ENCODE results near the gene SMIM33. TPM values are rescaled to one million over a fixed set of nuclear protein-coding genes. Genes with fewer than 3 reads are reported as not detected.

SMIM33 gene
- total and polyA plus RNA-seq, 10 of the 15 experiments (the other 5 are each of a cell fraction or from before 2014, with no cell fraction given), result 0.03 to 0.25 (median 0.07) TPM; not detected in 4

- TF ChIP-seq ZBTB4 (CRISPR knock-in tag; IDR thresholded peaks at IDR 0.05), result no peak
- no peak; the same call in 1 of the 2 replicates for TF ChIP-seq EED (IDR thresholded peaks at IDR 0.05; ENCODE audit: low read depth)
- TF ChIP-seq LARP7 (IDR thresholded peaks at IDR 0.05), result peak; percentile 98
- no peak for TF ChIP-seq SPI1 (IDR thresholded peaks at IDR 0.05; ENCODE audit: borderline replicate concordance, insufficient read depth, low read depth, low read length)
- TF ChIP-seq ZNF384 (IDR thresholded peaks at IDR 0.05; ENCODE audit: borderline replicate concordance, low read depth, low read length), result no peak
- no peak for TF ChIP-seq PKNOX1 (IDR thresholded peaks at IDR 0.05)
- no peak for TF ChIP-seq CBFB (IDR thresholded peaks at IDR 0.05; ENCODE audit: low read depth)
- TF ChIP-seq WRNIP1 (IDR thresholded peaks at IDR 0.05; ENCODE audit: borderline replicate concordance, low read depth, low read length), result no peak
- no peak for TF ChIP-seq MTA3 (IDR thresholded peaks at IDR 0.05; ENCODE audit: borderline replicate concordance, low read length)
- peak; percentile 81 for TF ChIP-seq NR2F1 (conservative IDR thresholded peaks at IDR 0.05)
- TF ChIP-seq CHD4 (IDR thresholded peaks at IDR 0.05), result no peak
- TF ChIP-seq KDM1A (IDR thresholded peaks at IDR 0.05; ENCODE audit: borderline replicate concordance), result no peak
- TF ChIP-seq DPF2 (IDR thresholded peaks at IDR 0.05), result peak; percentile 84
- peak; percentile 94; the same call in 1 of the 2 replicates for TF ChIP-seq RB1 (IDR thresholded peaks at IDR 0.05; ENCODE audit: borderline replicate concordance)
- no peak for TF ChIP-seq FOXK2 (IDR thresholded peaks at IDR 0.05)
- peak; percentile 83; the same call in 1 of the 2 replicates for TF ChIP-seq ZNF592 (IDR thresholded peaks at IDR 0.05)
- TF ChIP-seq CHD1 (IDR thresholded peaks at IDR 0.05; ENCODE audit: low read depth, low read length), result 0 out of 2 replicates have a peak, but pooled peaks have one; percentile 29
- no peak for TF ChIP-seq ESRRA (IDR thresholded peaks at IDR 0.05; ENCODE audit: low read length)
- TF ChIP-seq CBX5 (IDR thresholded peaks at IDR 0.05; ENCODE audit: low read depth), result peak; percentile 78; the same call in 1 of the 2 replicates
- TF ChIP-seq SIN3A (IDR thresholded peaks at IDR 0.05; ENCODE audit: low read depth, low read length), result no peak
- TF ChIP-seq SUZ12 (IDR thresholded peaks at IDR 0.05; ENCODE audit: unreplicated experiment), result no peak
These were observed 47.1 kb downstream of the SMIM33 start (continued) for GRCh38 chr5:139517683-139518564.

Measured in GM12878 (cell line).